GM18526 (cell line): ENCODE data around the gene SRRM5.

Source experiments
- POLR2A ChIP-seq: IDR thresholded peaks from 3 replicates; pipeline ENCODE4 v1.6.1; 2011; ENCODE audit not compliant: insufficient read length; ENCODE audit errors: extremely low read depth

Gene SRRM5

GRCh38 chr19:43584484-43584883 lies 27.4 kb upstream of the SRRM5 start:
- TF ChIP-seq POLR2A = no peak

GRCh38 chr19:43586346-43586745 lies 25.5 kb upstream of the SRRM5 start:
- no peak for TF ChIP-seq POLR2A

GRCh38 chr19:43589277-43589676 lies 22.6 kb upstream of the SRRM5 start:
- TF ChIP-seq POLR2A = no peak

GRCh38 chr19:43589678-43590077 lies 22.2 kb upstream of the SRRM5 start:
- TF ChIP-seq POLR2A = no peak

GRCh38 chr19:43591904-43592772 lies 19.8 kb upstream of the SRRM5 start:
- no peak for TF ChIP-seq POLR2A

GRCh38 chr19:43592800-43593350 lies 19.0 kb upstream of the SRRM5 start:
- no peak for TF ChIP-seq POLR2A

GRCh38 chr19:43594081-43594697 lies 17.7 kb upstream of the SRRM5 start:
- TF ChIP-seq POLR2A = no peak

GRCh38 chr19:43594710-43595604 lies 16.9 kb upstream of the SRRM5 start:
- peak; percentile 15 for TF ChIP-seq POLR2A

- no peak for TF ChIP-seq POLR2A
Measured at GRCh38 chr19:43595605-43595998, 16.3 kb upstream of the SRRM5 start.

- peak; percentile 68 for TF ChIP-seq POLR2A
Measured at GRCh38 chr19:43595999-43596841, 15.7 kb upstream of the SRRM5 start, which contains the start of the genes IRGQ and ZNF576. TSS of gene IRGQ (minus strand) at chr19:43596134. CDS start at chr19:43595338, 796 bp downstream. TSS of gene ZNF576 (plus strand) at chr19:43596595. CDS start at chr19:43597109, 514 bp downstream.

GRCh38 chr19:43596842-43597461 lies 14.9 kb upstream of the SRRM5 start:
- TF ChIP-seq POLR2A = no peak

- no peak for TF ChIP-seq POLR2A
Measured at GRCh38 chr19:43597876-43598275, 14.0 kb upstream of the SRRM5 start.

GRCh38 chr19:43598445-43599240 lies 13.2 kb upstream of the SRRM5 start:
- no peak for TF ChIP-seq POLR2A
